ENCODE results near the gene CNTN2. TPM values are rescaled to one million over a fixed set of nuclear protein-coding genes. Genes with fewer than 3 reads are reported as not detected.

Gene CNTN2
- total and polyA plus RNA-seq, 2 experiments from 2014 or later, result 1.3 to 2.2 TPM

DNA sequence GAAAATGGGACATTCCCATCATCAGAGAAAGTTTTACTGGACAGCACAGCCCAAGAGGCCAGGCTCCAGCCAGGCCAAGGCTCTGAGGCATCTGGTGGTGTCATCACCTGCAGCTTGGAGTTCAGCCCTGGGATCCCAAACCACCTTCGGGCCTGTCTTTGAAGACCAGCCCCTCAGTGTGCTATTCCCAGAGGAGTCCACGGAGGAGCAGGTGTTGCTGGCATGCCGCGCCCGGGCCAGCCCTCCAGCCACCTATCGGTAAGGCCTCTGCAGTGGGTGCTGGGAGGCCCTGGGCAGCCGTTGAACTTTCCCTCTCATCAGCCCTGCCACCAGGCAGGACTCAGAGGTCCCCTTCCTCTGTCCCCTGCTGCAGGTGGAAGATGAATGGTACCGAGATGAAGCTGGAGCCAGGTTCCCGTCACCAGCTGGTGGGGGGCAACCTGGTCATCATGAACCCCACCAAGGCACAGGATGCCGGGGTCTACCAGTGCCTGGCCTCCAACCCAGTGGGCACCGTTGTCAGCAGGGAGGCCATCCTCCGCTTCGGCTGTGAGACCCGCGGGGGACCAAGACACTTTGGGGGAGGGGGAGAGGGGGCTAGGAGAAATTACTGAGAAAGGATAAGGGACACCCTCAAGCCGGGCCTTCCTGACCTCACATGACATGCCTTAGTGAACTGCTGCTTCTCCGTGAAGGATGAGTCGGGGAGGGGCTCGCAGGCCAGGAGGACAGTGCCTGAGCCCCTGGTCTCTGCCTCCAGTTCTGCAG lies 15.0 kb downstream of the CNTN2 start:
- Histone ChIP-seq H4K20me1 (replicated peaks; ENCODE audit: insufficient read depth) (no peaks in the 10 kb centered on the region), H3K27me3 (ENCODE audit: insufficient read depth) (no peaks in the 10 kb centered on the region), H2AFZ (no peak overlapping the region), H3K9me2 (ENCODE audit: insufficient read depth) (no peaks in the 10 kb centered on the region), H3K79me2 (replicated peaks; ENCODE audit: insufficient read depth) (no peaks in the 10 kb centered on the region), H3K36me3 (ENCODE audit: insufficient read depth) (no peaks in the 10 kb centered on the region), H3K4me3 (no peak overlapping the region), H3K27ac (ENCODE audit: low read depth) (no peak overlapping the region), H3F3A (replicated peaks; ENCODE audit: low read depth) (no peaks in the 10 kb centered on the region), H3K4me1 (ENCODE audit: insufficient read depth) (no peaks in the 10 kb centered on the region), H3K4me2 (no peak overlapping the region)
- peaks cover 25% of the 10 kb centered on the region for H3K4me1 Mint-ChIP-seq
- ATAC-seq, result no peak
- H3K36me3 Mint-ChIP-seq (ENCODE audit: low read depth), result no peaks in the 10 kb centered on the region
- no peaks in the 10 kb centered on the region for H3K9me3 Mint-ChIP-seq
- no peak for DNase-seq (ENCODE audit: low spot score)
- H3K27me3 Mint-ChIP-seq (ENCODE audit: insufficient read depth, low read depth, poor library complexity), result peaks cover 15% of the 10 kb centered on the region
- TF ChIP-seq EZH2 (IDR thresholded peaks at IDR 0.05; ENCODE audit: low read depth, unreplicated experiment) (no peak), ZNF114 (CRISPR knock-in tag; IDR thresholded peaks at IDR 0.05) (no peak), ZNF331 (CRISPR knock-in tag; IDR thresholded peaks at IDR 0.05; ENCODE audit: low read depth) (no peak), NANOG (IDR thresholded peaks at IDR 0.05; ENCODE audit: borderline replicate concordance) (no peak), JUNB (IDR thresholded peaks at IDR 0.05; ENCODE audit: unreplicated experiment) (no peak), EZH2phosphoT487 (IDR thresholded peaks at IDR 0.05; ENCODE audit: unreplicated experiment) (no peak), STAT1 (IDR thresholded peaks at IDR 0.05; ENCODE audit: unreplicated experiment) (no peak), CREB1 (CRISPR knock-in tag; IDR thresholded peaks at IDR 0.05; ENCODE audit: low read depth) (no peak), POLR2AphosphoS5 (IDR thresholded peaks at IDR 0.05; ENCODE audit: low read depth) (no peak)
- TF ChIP-seq, protein P1, sequence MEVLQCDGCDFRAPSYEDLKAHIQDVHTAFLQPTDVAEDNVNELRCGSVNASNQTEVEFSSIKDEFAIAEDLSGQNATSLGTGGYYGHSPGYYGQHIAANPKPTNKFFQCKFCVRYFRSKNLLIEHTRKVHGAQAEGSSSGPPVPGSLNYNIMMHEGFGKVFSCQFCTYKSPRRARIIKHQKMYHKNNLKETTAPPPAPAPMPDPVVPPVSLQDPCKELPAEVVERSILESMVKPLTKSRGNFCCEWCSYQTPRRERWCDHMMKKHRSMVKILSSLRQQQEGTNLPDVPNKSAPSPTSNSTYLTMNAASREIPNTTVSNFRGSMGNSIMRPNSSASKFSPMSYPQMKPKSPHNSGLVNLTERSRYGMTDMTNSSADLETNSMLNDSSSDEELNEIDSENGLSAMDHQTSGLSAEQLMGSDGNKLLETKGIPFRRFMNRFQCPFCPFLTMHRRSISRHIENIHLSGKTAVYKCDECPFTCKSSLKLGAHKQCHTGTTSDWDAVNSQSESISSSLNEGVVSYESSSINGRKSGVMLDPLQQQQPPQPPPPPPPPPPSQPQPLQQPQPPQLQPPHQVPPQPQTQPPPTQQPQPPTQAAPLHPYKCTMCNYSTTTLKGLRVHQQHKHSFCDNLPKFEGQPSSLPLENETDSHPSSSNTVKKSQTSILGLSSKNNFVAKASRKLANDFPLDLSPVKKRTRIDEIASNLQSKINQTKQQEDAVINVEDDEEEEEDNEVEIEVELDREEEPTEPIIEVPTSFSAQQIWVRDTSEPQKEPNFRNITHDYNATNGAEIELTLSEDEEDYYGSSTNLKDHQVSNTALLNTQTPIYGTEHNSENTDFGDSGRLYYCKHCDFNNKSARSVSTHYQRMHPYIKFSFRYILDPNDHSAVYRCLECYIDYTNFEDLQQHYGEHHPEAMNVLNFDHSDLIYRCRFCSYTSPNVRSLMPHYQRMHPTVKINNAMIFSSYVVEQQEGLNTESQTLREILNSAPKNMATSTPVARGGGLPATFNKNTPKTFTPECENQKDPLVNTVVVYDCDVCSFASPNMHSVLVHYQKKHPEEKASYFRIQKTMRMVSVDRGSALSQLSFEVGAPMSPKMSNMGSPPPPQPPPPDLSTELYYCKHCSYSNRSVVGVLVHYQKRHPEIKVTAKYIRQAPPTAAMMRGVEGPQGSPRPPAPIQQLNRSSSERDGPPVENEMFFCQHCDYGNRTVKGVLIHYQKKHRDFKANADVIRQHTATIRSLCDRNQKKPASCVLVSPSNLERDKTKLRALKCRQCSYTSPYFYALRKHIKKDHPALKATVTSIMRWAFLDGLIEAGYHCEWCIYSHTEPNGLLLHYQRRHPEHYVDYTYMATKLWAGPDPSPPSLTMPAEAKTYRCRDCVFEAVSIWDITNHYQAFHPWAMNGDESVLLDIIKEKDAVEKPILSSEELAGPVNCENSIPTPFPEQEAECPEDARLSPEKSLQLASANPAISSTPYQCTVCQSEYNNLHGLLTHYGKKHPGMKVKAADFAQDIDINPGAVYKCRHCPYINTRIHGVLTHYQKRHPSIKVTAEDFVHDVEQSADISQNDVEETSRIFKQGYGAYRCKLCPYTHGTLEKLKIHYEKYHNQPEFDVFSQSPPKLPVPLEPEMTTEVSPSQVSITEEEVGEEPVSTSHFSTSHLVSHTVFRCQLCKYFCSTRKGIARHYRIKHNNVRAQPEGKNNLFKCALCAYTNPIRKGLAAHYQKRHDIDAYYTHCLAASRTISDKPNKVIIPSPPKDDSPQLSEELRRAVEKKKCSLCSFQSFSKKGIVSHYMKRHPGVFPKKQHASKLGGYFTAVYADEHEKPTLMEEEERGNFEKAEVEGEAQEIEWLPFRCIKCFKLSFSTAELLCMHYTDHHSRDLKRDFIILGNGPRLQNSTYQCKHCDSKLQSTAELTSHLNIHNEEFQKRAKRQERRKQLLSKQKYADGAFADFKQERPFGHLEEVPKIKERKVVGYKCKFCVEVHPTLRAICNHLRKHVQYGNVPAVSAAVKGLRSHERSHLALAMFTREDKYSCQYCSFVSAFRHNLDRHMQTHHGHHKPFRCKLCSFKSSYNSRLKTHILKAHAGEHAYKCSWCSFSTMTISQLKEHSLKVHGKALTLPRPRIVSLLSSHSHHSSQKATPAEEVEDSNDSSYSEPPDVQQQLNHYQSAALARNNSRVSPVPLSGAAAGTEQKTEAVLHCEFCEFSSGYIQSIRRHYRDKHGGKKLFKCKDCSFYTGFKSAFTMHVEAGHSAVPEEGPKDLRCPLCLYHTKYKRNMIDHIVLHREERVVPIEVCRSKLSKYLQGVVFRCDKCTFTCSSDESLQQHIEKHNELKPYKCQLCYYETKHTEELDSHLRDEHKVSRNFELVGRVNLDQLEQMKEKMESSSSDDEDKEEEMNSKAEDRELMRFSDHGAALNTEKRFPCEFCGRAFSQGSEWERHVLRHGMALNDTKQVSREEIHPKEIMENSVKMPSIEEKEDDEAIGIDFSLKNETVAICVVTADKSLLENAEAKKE (CRISPR knock-in tag; IDR thresholded peaks at IDR 0.05), result no peak
- TF ChIP-seq, protein P2, sequence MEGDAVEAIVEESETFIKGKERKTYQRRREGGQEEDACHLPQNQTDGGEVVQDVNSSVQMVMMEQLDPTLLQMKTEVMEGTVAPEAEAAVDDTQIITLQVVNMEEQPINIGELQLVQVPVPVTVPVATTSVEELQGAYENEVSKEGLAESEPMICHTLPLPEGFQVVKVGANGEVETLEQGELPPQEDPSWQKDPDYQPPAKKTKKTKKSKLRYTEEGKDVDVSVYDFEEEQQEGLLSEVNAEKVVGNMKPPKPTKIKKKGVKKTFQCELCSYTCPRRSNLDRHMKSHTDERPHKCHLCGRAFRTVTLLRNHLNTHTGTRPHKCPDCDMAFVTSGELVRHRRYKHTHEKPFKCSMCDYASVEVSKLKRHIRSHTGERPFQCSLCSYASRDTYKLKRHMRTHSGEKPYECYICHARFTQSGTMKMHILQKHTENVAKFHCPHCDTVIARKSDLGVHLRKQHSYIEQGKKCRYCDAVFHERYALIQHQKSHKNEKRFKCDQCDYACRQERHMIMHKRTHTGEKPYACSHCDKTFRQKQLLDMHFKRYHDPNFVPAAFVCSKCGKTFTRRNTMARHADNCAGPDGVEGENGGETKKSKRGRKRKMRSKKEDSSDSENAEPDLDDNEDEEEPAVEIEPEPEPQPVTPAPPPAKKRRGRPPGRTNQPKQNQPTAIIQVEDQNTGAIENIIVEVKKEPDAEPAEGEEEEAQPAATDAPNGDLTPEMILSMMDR (conservative IDR thresholded peaks at IDR 0.05; ENCODE audit: low read depth in 2 of 2), result no peak
- TF ChIP-seq, protein P3, sequence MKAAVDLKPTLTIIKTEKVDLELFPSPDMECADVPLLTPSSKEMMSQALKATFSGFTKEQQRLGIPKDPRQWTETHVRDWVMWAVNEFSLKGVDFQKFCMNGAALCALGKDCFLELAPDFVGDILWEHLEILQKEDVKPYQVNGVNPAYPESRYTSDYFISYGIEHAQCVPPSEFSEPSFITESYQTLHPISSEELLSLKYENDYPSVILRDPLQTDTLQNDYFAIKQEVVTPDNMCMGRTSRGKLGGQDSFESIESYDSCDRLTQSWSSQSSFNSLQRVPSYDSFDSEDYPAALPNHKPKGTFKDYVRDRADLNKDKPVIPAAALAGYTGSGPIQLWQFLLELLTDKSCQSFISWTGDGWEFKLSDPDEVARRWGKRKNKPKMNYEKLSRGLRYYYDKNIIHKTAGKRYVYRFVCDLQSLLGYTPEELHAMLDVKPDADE (IDR thresholded peaks at IDR 0.05), result no peak
- TF ChIP-seq, protein P4, sequence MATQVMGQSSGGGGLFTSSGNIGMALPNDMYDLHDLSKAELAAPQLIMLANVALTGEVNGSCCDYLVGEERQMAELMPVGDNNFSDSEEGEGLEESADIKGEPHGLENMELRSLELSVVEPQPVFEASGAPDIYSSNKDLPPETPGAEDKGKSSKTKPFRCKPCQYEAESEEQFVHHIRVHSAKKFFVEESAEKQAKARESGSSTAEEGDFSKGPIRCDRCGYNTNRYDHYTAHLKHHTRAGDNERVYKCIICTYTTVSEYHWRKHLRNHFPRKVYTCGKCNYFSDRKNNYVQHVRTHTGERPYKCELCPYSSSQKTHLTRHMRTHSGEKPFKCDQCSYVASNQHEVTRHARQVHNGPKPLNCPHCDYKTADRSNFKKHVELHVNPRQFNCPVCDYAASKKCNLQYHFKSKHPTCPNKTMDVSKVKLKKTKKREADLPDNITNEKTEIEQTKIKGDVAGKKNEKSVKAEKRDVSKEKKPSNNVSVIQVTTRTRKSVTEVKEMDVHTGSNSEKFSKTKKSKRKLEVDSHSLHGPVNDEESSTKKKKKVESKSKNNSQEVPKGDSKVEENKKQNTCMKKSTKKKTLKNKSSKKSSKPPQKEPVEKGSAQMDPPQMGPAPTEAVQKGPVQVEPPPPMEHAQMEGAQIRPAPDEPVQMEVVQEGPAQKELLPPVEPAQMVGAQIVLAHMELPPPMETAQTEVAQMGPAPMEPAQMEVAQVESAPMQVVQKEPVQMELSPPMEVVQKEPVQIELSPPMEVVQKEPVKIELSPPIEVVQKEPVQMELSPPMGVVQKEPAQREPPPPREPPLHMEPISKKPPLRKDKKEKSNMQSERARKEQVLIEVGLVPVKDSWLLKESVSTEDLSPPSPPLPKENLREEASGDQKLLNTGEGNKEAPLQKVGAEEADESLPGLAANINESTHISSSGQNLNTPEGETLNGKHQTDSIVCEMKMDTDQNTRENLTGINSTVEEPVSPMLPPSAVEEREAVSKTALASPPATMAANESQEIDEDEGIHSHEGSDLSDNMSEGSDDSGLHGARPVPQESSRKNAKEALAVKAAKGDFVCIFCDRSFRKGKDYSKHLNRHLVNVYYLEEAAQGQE (IDR thresholded peaks at IDR 0.05; ENCODE audit: unreplicated experiment), result no peak
- H3K4me3 Mint-ChIP-seq, result no peak overlapping the region
- no peak overlapping the region for H3K27ac Mint-ChIP-seq

All from GM23338 (cell line).